HepG2 (cell line): ENCODE data around the gene C4BPA.

Experiments used
- CBFB ChIP-seq: sonication (generic); formaldehyde crosslinking; IDR thresholded peaks from 2 replicates; pipeline ENCODE4 v1.4.0; 2020; ENCODE audit warnings: missing genetic modification reagents
- PBX2 ChIP-seq: IDR thresholded peaks from 2 replicates; pipeline ENCODE4 v1.6.1; 2016; ENCODE audit warnings: control low read depth
- SIN3A ChIP-seq: IDR thresholded peaks from 2 replicates; pipeline ENCODE4 v1.6.1; 2011; ENCODE audit warnings: low read depth, mild to moderate bottlenecking, control low read depth, low read length, borderline replicate concordance
- SMAD1 ChIP-seq: sonication (generic); formaldehyde crosslinking; IDR thresholded peaks from 2 replicates; pipeline ENCODE4 v1.4.0; 2020; ENCODE audit warnings: missing genetic modification reagents, low read depth, mild to moderate bottlenecking, borderline replicate concordance
- TP53 ChIP-seq: sonication (generic); formaldehyde crosslinking; conservative IDR thresholded peaks from 2 replicates; pipeline ENCODE4 v1.4.0; 2020; ENCODE audit warnings: missing genetic modification reagents
- ZFY ChIP-seq: sonication (generic); formaldehyde crosslinking; IDR thresholded peaks from 2 replicates; pipeline ENCODE4 v1.4.0; 2020; ENCODE audit warnings: missing genetic modification reagents
- ZNF138 ChIP-seq: sonication (generic); formaldehyde crosslinking; IDR thresholded peaks from 2 replicates; pipeline ENCODE4 v1.5.0; 2020; ENCODE audit warnings: mild to moderate bottlenecking, low read depth, missing genetic modification reagents
- ZNF350 ChIP-seq: sonication (generic); formaldehyde crosslinking; IDR thresholded peaks from 2 replicates; pipeline ENCODE4 v1.4.0; 2020; ENCODE audit warnings: mild to moderate bottlenecking, low read depth, missing genetic modification reagents, borderline replicate concordance

- TF ChIP-seq ZFY (CRISPR knock-in tag) (no peak), ZNF350 (CRISPR knock-in tag) (no peak), PBX2 (no peak), TP53 (CRISPR knock-in tag) (no peak), CBFB (no peak), SMAD1 (CRISPR knock-in tag) (no peak), SIN3A (no peak), ZNF138 (no peak)
Measured at GRCh38 chr1:207058878-207059867, 44.9 kb upstream of the C4BPA start.
